Heart left ventricle (tissue), 16 donors: ENCODE results near the gene CEP20. TPM values are rescaled to one million over a fixed set of nuclear protein-coding genes. Genes with fewer than 3 reads are reported as not detected.
"Not testable (repeated sequence)": the region's sequence is repeated elsewhere in the genome, so short reads cannot be mapped to it uniquely, and the experiment has no call there.

Source experiments
- ATAC-seq, 4 donors: fragments of 200-7000 bp; cut with Tn5 transposase; one replicate each; pipeline ENCODE4 v1.9.1; 2020 to 2022; ENCODE audit warnings: moderate library complexity in 4 of 4, mild to moderate bottlenecking in 3 of 4, moderate number of reproducible peaks in 1 of 4
- DNase-seq, 5 donors: peaks; one replicate each; pipeline ENCODE4 v3.0.0-alpha.2; 2020
- H3K27ac ChIP-seq, 12 donors: fragments of 200-600 bp; sonication (generic) in 4 of 12; one replicate each; pipeline versions ENCODE4 v1.5.0 to v1.8.0; 2016 to 2022; ENCODE audit warnings: mild to moderate bottlenecking in 2 of 12
- H3K27me3 ChIP-seq, 9 donors: fragments of 200-600 bp; sonication (generic) in 2 of 9; one replicate each; pipeline versions ENCODE4 v1.5.1 to v1.8.0; 2016 to 2022; ENCODE audit warnings: mild to moderate bottlenecking in 3 of 9
- H3K36me3 ChIP-seq, 9 donors: fragments of 200-600 bp; sonication (generic) in 2 of 9; one replicate each; pipeline versions ENCODE4 v1.5.0 to v1.8.0; 2018 to 2022; ENCODE audit warnings: mild to moderate bottlenecking in 2 of 9
- H3K4me1 ChIP-seq, 12 donors: fragments of 200-600 bp; sonication (generic) in 4 of 12; one replicate each; pipeline versions ENCODE4 v1.5.0 to v1.8.0; 2016 to 2022; ENCODE audit warnings: mild to moderate bottlenecking in 3 of 12
- H3K4me3 ChIP-seq, 12 donors: fragments of 200-600 bp; sonication (generic) in 4 of 12; one replicate each; pipeline versions ENCODE4 v1.5.0 to v1.8.0; 2017 to 2022; ENCODE audit warnings: mild to moderate bottlenecking in 9 of 12, moderate library complexity in 4 of 12
- H3K9me3 ChIP-seq, 12 donors: fragments of 200-600 bp; sonication (generic) in 4 of 12; one replicate each; pipeline versions ENCODE4 v1.5.0 to v1.8.0; 2016 to 2022; ENCODE audit warnings: mild to moderate bottlenecking in 1 of 12
- CTCF ChIP-seq, 12 donors: fragments of 200-600 bp; sonication (generic) in 4 of 12; IDR thresholded peaks; one replicate each; pipeline versions ENCODE4 v1.5.0 to v1.8.0; 2018 to 2022; ENCODE audit warnings: antibody characterized with exemption in 12 of 12, mild to moderate bottlenecking in 5 of 12
- POLR2A ChIP-seq, 2 donors: fragments of 450-650 bp; IDR thresholded peaks; one replicate each; pipeline ENCODE4 v1.6.1; 2017; ENCODE audit warnings: antibody characterized with exemption in 2 of 2, mild to moderate bottlenecking in 2 of 2, moderate library complexity in 2 of 2
- WGBS, 4 donors: extraction: QIAGEN DNeasy Blood & Tissue Kit in 2 of 4; methylation state at CpG; one replicate each; pipeline versions ENCODE4 v1.1.5 to v1.1.7; 2013 to 2018; 5-methylcytosine and 5-hydroxymethylcytosine counted together
- intact Hi-C, 10 donors: fragments of 100-400 bp; cut with DNase I; formaldehyde crosslinking; loops; one replicate each; pipeline versions ENCODE4 v1.11.1 to v1.14.2; 2022
- long read RNA-seq, 3 donors: library from polyadenylated mRNA; unstranded; transcript quantifications; one replicate each; pipeline ENCODE4 v2.0.0, GENCODE V29; 2020 to 2021
- polyA plus RNA-seq, 2 donors: library from polyadenylated mRNA; stranded (reverse); fragments of 200-250 nt; gene quantifications; one replicate each; pipeline ENCODE4 v1.2.3, GENCODE V29; 2013
- total RNA-seq, 9 donors: library from RNA; depleted of rRNA in 2 of 9; stranded (reverse); fragments of >200 nt in 2 of 9; fragmentation: NEBNext Ultra II Directional in 3 of 9; extraction: Animal tissue kit (Norgen Biotek cat#: 25700) in 3 of 9; gene quantifications; one replicate each; pipeline versions ENCODE4 v1.1.0 to v1.2.4, GENCODE V29; 2016 to 2023
- donor health status: ischemic (EF 13 %, LVEDD 7.1; RV severe dilation, severe dysfunction).
- donor health status: healthy with polysubstance abuse.
- donor health status: DM: no; HTN: yes; CAD: no.
- donor health status: DM: no; HTN: no; CAD: no.
- donor health status: ischemic (EF 25% LVEDD 6.9; RV normal size, moderate dysfunction).
- donor health status: ischemic (EF 25% LVEDD 5.7; RV mildly dilated, moderate dysfunction).
- donor health status: healthy.
- donor health status: DM: yes; HTN: yes; CAD: no.
- donor health status: ischemic (EF 35%, LVEDD 5.7; RV mildly dilated, moderate dysfunction).
- donor health status: nonischemic (EF 11% LVEDD 7.7; RV severe dilation, severe dysfunction).
- donor health status: DM: yes; HTN: yes; CAD: no.
- donor health status: PGD.
- donor health status: ischemic (EF 29% LVEDD 5.4; RV normal size, mild dysfunction).
- donor health status: nonischemic (EF 23%, LVEDD 6.1; RV moderate dilation, normal function).

Gene CEP20
- total RNA-seq: 10 to 100 TPM; 23.0 to 40.3 (median 28.7) TPM
- 10 to 100 TPM; 14.1 to 25.0 TPM for polyA plus RNA-seq
- long read RNA-seq, donor 1, transcript FOPNL-201 (5 exons, 2,275 nt): major isoform, 48 of 64 reads
- long read RNA-seq, donor 1, partial matches to known transcripts: 2 of 64 reads
- long read RNA-seq, donor 1, other reads (novel, unspliced or antisense): 8 of 64 reads
- long read RNA-seq, donor 2, transcript FOPNL-201 (5 exons, 2,275 nt): major isoform, 163 of 185 reads
- long read RNA-seq, donor 2, partial matches to known transcripts: 2 of 185 reads
- long read RNA-seq, donor 2, other reads (novel, unspliced or antisense): 8 of 185 reads
- long read RNA-seq, donor 3, transcript FOPNL-201 (5 exons, 2,275 nt): major isoform, 41 of 50 reads
- long read RNA-seq, donor 3, partial matches to known transcripts: 0 of 50 reads
- long read RNA-seq, donor 3, other reads (novel, unspliced or antisense): 2 of 50 reads

- TF ChIP-seq POLR2A (IDR thresholded peaks at IDR 0.05): peak; percentile 39 to 80
- peak in 7 of 12 donors; percentile 17 to 41 (median 25) for TF ChIP-seq CTCF (IDR thresholded peaks at IDR 0.05)
- intact Hi-C loops: loop anchor here in 5 of 10 donors (5.0 to 10.0 kb wide), 6 partner anchors 59 to 196 kb away; partner anchors contain the start of gene ABCC1 (in 2 of the 5)
- peak; percentile 100 for ATAC-seq
- WGBS, 4 donors: 0% methylated on average over 38 to 41 of the region's 41 CpGs
- H3K4me3 ChIP-seq: peak within 1 kb of the TSS; percentile 55 to 97 (median 79)
- H3K27ac ChIP-seq: peak within 1 kb of the TSS; percentile 36 to 92 (median 85)
- H3K27me3 ChIP-seq: no peaks in the 10 kb centered on the region
- H3K36me3 ChIP-seq: peaks cover 0 to 8% (median 5%) of the 10 kb centered on the region in 9 donors
- H3K9me3 ChIP-seq: no peaks in the 10 kb centered on the region
- DNase-seq: peak; percentile 100
- H3K4me1 ChIP-seq: peaks cover 0 to 33% (median 23%) of the 10 kb centered on the region in 12 donors
Observed at GRCh38 chr16:15888072-15888976, at the start of gene CEP20. CEP20 (minus strand) TSS chr16:15888603; CDS start chr16:15888585, 18 bp downstream.

GRCh38 chr16:15936809-15937208, 48.4 kb upstream of the CEP20 start:
- H3K36me3 ChIP-seq, DNase-seq, ATAC-seq, intact Hi-C loops, H3K27ac ChIP-seq, H3K27me3 ChIP-seq, H3K4me3 ChIP-seq, H3K4me1 ChIP-seq: not testable (repeated sequence)
- peaks cover 0 to 12% (median 0%) of the 10 kb centered on the region in 12 donors for H3K9me3 ChIP-seq
- 93 to 94% (median 94%) methylated on average over 6 of the region's 6 CpGs for WGBS, 4 donors

GRCh38 chr16:15934991-15935390, 46.6 kb upstream of the CEP20 start:
- ATAC-seq: no peak
- no peak for DNase-seq
- Histone ChIP-seq H3K27me3 (no peaks in the 10 kb centered on the region), H3K4me3 (no peak overlapping the region), H3K9me3 (peaks cover 0 to 12% (median 0%) of the 10 kb centered on the region in 12 donors), H3K36me3 (no peaks in the 10 kb centered on the region), H3K4me1 (no peaks in the 10 kb centered on the region), H3K27ac (no peak overlapping the region)
- intact Hi-C loops: no loop called here
- TF ChIP-seq CTCF (IDR thresholded peaks at IDR 0.05): no peak
- no peak for TF ChIP-seq POLR2A (IDR thresholded peaks at IDR 0.05)

GRCh38 chr16:15933781-15934180, 45.4 kb upstream of the CEP20 start:
- Histone ChIP-seq H3K27ac (no peak overlapping the region), H3K36me3 (no peaks in the 10 kb centered on the region), H3K27me3 (no peaks in the 10 kb centered on the region), H3K9me3 (peaks cover 0 to 12% (median 0%) of the 10 kb centered on the region in 12 donors), H3K4me3 (no peak overlapping the region), H3K4me1 (no peaks in the 10 kb centered on the region)
- WGBS, 4 donors: 76 to 87% (median 83%) methylated on average over 4 of the region's 4 CpGs
- no peak for ATAC-seq
- intact Hi-C loops: no loop called here
- TF ChIP-seq POLR2A (IDR thresholded peaks at IDR 0.05): no peak
- TF ChIP-seq CTCF (IDR thresholded peaks at IDR 0.05): no peak
- no peak for DNase-seq
